GM12873 (cell line): Measurements from ENCODE around the gene PELI2.

ENCODE experiments used
- TF ChIP-seq, protein P1 (sequence below): IDR thresholded peaks from 2 replicates; pipeline ENCODE4 v1.5.1; 2012; ENCODE audit warnings: low read depth, mild to moderate bottlenecking, moderate library complexity, low read length, control low read depth; ENCODE audit not compliant: insufficient read depth; ENCODE audit errors: missing control alignments

Gene PELI2

DNA sequence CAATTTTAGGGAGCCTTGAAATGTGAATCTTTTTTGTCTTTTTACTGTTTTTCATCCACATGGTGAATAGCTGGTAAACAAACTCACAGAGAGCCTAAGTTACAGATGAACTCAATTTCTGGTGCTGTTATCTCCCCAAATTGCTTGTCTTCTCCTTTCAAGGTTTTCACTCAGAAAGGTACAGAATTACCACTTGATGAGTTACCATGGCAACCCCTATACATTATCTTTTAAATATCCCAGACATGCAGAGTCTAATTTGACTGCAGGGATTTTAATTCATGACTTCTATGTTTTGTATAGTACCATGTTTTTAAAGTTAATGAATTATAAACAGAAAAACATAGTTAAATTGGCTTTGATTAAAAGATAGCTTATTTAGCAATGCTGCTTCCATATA is 203.7 kb downstream of the PELI2 start:
- TF ChIP-seq, protein P1, sequence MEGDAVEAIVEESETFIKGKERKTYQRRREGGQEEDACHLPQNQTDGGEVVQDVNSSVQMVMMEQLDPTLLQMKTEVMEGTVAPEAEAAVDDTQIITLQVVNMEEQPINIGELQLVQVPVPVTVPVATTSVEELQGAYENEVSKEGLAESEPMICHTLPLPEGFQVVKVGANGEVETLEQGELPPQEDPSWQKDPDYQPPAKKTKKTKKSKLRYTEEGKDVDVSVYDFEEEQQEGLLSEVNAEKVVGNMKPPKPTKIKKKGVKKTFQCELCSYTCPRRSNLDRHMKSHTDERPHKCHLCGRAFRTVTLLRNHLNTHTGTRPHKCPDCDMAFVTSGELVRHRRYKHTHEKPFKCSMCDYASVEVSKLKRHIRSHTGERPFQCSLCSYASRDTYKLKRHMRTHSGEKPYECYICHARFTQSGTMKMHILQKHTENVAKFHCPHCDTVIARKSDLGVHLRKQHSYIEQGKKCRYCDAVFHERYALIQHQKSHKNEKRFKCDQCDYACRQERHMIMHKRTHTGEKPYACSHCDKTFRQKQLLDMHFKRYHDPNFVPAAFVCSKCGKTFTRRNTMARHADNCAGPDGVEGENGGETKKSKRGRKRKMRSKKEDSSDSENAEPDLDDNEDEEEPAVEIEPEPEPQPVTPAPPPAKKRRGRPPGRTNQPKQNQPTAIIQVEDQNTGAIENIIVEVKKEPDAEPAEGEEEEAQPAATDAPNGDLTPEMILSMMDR = no peak

DNA sequence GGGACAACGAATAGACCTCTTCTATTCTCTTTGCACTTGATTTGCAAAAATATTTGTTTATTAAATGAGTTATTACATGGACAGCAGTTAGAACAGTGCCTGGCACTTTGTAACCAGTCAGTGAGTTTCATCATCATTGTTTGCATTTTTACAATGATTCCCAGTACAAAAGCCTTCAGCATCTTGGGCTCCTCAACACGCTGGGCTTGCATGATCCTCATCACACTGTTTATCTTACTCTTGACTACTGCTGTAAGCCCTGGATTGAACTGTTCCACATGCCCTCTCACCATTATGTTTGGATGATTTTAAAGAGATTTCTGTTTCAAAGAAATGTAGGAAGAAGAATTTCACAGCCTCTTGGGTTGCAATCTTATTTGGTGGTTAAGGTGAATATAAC is 204.3 kb downstream of the PELI2 start:
- TF ChIP-seq, protein P1 = no peak

DNA sequence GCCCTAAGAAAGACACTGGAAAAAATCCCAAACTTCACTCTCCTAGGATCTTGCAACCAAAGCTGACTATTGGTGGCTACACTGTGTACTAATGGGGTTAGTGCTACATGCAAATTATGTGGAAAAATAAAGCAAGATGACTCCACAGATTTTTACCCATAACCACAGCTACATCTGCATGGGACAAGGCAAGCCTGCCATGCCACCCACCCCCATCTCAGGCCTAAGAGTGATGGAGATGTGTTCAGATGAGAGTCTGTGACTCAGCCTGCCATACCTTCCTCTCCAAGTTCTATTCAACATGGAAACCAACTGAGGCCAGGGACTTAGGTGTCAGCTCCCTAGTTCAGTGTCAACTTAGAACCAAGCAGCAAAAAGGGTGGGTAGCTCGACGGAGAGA is 206.2 kb downstream of the PELI2 start:
- TF ChIP-seq, protein P1 = no peak

DNA sequence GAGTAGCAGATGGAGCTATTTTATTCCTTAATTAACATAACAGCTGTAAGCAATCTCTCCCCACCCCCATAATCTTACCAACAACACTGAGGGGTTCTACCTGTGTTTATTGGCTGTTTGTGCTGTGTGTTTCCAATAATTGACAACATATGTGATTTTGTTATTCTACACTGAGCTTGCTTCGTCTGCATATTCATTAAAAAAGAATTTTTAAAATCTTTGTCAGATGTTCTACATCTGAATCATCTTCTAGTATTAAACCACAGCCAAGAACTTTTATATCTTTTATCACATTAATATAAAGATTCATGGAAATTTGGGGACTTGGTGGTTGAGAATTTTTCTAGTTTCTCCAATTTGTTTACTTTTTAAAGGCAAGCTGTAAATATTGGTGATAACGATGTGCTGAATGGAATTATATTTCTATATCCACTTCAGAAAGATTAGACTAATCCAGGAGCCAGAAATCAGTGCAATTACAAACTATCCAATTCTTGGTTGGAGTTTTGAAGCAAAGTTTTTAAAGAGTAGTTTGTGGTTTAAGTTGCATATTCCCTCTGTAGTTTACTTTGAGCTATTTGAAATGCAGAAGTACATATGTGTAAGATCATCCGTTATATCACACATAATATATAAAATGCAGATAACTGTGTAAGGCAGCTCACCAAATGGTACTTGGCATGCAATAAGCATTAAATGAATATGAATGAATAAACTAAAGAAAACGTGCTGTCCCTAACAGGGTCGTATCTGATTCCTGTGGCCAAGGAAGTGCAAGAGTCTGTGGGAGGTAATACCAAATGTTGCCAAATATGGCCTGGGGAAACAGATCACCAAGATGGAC is 206.9 kb downstream of the PELI2 start:
- TF ChIP-seq, protein P1 = no peak

DNA sequence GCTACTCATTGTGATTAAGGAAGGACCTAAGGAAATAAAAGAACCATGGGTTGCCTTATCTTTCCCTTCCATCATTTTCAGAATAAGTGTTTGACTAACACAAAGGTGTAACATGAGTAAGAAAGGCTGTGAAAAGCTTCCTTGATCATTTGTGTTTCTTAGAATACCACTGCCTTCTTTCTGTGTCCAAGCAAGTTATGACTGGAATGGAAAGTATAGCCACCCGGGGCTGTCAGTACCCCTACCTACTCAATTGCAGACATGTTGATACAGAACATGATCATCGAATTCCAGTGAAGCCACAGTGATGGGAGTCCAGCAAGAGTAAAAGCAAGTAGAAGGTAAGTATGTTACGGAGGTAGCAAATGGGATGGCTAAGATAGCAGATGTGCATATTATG is 209.8 kb downstream of the PELI2 start:
- TF ChIP-seq, protein P1 = no peak

DNA sequence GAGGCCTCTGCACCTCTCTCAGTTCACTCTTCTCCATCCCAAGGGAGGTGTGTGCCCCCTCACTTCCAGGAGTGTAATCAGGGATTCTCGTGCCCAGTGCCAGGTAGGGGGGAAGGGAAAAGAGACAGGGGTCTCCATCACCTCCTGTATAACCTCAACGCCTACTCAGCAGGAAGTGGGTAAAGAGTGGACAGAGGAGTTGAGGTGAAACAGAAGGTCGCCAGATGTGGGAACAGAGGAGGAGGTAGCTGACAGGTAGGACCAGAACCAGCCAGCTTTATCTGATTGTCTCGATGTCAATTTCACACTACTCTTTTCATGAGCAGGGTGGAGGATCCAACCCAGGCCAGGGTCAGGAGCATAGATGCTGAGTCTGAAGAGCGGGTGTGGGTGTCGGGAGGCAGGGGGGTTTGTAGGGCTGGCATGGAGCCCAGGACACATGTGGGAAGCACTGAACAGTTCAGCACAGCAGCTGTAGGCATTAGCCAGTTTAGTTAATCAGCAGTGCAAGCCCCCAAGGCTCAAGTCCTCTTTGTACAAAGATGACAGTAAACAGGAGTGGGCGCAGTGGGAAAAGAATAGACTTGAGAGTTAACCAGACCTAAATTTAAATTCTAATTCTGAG is 213.5 kb downstream of the PELI2 start:
- TF ChIP-seq, protein P1 = no peak
